Measurements from ENCODE around the gene MAZ.
A peak's percentile ranks its signal among the peaks of the same experiment; 100 is the strongest.

- TF ChIP-seq CTCF (IDR thresholded peaks at IDR 0.05): no peak
- TF ChIP-seq POLR2AphosphoS5 (IDR thresholded peaks at IDR 0.05; ENCODE audit: low read depth, low read length): peak; percentile 3
- TF ChIP-seq SIN3A (IDR thresholded peaks at IDR 0.05; ENCODE audit: borderline replicate concordance, insufficient read depth, low read depth, low read length): no peak
- TF ChIP-seq REST (IDR thresholded peaks at IDR 0.05; ENCODE audit: insufficient read depth in 1 of 2, low read depth in 2 of 2, low read length in 1 of 2): no peak
- no peak for TF ChIP-seq TCF7L2 (IDR thresholded peaks at IDR 0.05; ENCODE audit: low read depth, low read length)
Observed at GRCh38 chr16:29808219-29808900, 2.0 kb downstream of the MAZ start.
